Esophagus muscularis mucosa (tissue), 4 donors: ENCODE measurements around the gene IGDCC3. TPM values are rescaled to one million over a fixed set of nuclear protein-coding genes. Genes with fewer than 3 reads are reported as not detected.

ENCODE experiments used
- DNase-seq: peaks from one replicate; pipeline ENCODE4 v3.0.0-alpha.2; 2017; ENCODE audit errors: extremely low spot score
- H3K27ac ChIP-seq, 4 donors: fragments of 200-600 bp; sonication (generic); replicated peaks in 1 of 4; 1 replicate in 3 of 4; 2 replicates in 1 of 4; pipeline ENCODE4 v1.5.1; 2016 to 2019; ENCODE audit warnings: mild to moderate bottlenecking in 1 of 4
- H3K27me3 ChIP-seq, 4 donors: fragments of 200-600 bp; sonication (generic); one replicate each; pipeline versions ENCODE4 v1.5.1 to v1.6.0; 2016 to 2019
- H3K36me3 ChIP-seq, 4 donors: fragments of 200-600 bp; sonication (generic); one replicate each; pipeline ENCODE4 v1.5.1; 2016 to 2019
- H3K4me1 ChIP-seq, 4 donors: fragments of 200-600 bp; sonication (generic); one replicate each; pipeline ENCODE4 v1.5.1; 2016 to 2019
- H3K4me3 ChIP-seq, 4 donors: fragments of 200-600 bp; sonication (generic); 1 replicate in 2 of 4; 2 replicates in 2 of 4; pipeline ENCODE4 v1.5.1; 2016 to 2019; ENCODE audit warnings: mild to moderate bottlenecking in 4 of 4, moderate library complexity in 1 of 4
- H3K9me3 ChIP-seq, 4 donors: fragments of 200-600 bp; sonication (generic); 1 replicate in 3 of 4; 2 replicates in 1 of 4; pipeline ENCODE4 v1.5.1; 2016 to 2019
- EP300 ChIP-seq: sonication (generic); formaldehyde crosslinking; IDR thresholded peaks from one replicate; pipeline ENCODE4 v1.6.1; 2017; ENCODE audit warnings: antibody characterized with exemption
- POLR2A ChIP-seq: fragments of 450-650 bp; IDR thresholded peaks from one replicate; pipeline ENCODE4 v1.6.1; 2017; ENCODE audit warnings: antibody characterized with exemption, moderate library complexity, mild to moderate bottlenecking, low read depth
- POLR2AphosphoS5 ChIP-seq, 2 donors: sonication (generic); formaldehyde crosslinking; IDR thresholded peaks; one replicate each; pipeline ENCODE4 v1.6.1; 2017; ENCODE audit warnings: antibody characterized with exemption in 2 of 2
- WGBS: methylation state at CpG from one replicate; pipeline ENCODE4 v1.1.5; 2018; 5-methylcytosine and 5-hydroxymethylcytosine counted together
- intact Hi-C: fragments of 100-400 bp; cut with DNase I; formaldehyde crosslinking; loops from one replicate; pipeline ENCODE4 v1.15.1; 2023
- total RNA-seq, 4 donors: library from RNA; depleted of rRNA; stranded (reverse); fragments of >200 nt; gene quantifications; one replicate each; pipeline versions ENCODE4 v1.1.0 to v1.2.1, GENCODE V29; 2016
- TF ChIP-seq, protein P1 (sequence below), 3 experiments: fragments of 200-600 bp in 2 of 3; fragments of 450-650 bp in 1 of 3; sonication (generic) in 2 of 3; IDR thresholded peaks; one replicate each; pipeline ENCODE4 v1.5.1; 2017 to 2019; ENCODE audit warnings: antibody characterized with exemption in 3 of 3, mild to moderate bottlenecking in 2 of 3, moderate library complexity in 1 of 3

The IGDCC3 gene
- total RNA-seq, 4 donors from 2014 or later, result 0.17 TPM; not detected in 3

DNA sequence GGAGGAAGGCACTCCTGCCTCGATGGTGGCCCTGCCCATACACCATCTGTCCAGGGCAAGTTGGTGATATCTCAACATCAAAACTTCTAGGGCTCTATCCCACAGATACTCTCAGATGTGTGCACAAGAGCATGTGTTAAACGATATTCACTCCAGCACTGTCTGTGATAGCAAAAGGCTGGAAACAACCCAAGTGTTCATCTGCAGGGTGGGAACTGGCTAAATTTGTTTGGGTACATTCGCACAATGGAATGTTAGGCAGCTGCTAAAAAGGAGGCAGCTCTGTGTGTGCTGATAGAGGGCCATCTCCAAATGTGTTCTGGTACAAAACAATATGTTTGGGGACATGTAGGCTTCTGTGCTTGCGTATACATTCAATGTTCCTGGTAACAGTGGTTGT lies 25.2 kb upstream of the IGDCC3 start:
- TF ChIP-seq POLR2AphosphoS5 (IDR thresholded peaks at IDR 0.05) (no peak), EP300 (no peak), POLR2A (no peak)
- TF ChIP-seq, protein P1, sequence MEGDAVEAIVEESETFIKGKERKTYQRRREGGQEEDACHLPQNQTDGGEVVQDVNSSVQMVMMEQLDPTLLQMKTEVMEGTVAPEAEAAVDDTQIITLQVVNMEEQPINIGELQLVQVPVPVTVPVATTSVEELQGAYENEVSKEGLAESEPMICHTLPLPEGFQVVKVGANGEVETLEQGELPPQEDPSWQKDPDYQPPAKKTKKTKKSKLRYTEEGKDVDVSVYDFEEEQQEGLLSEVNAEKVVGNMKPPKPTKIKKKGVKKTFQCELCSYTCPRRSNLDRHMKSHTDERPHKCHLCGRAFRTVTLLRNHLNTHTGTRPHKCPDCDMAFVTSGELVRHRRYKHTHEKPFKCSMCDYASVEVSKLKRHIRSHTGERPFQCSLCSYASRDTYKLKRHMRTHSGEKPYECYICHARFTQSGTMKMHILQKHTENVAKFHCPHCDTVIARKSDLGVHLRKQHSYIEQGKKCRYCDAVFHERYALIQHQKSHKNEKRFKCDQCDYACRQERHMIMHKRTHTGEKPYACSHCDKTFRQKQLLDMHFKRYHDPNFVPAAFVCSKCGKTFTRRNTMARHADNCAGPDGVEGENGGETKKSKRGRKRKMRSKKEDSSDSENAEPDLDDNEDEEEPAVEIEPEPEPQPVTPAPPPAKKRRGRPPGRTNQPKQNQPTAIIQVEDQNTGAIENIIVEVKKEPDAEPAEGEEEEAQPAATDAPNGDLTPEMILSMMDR (IDR thresholded peaks at IDR 0.05), result no peak
- Histone ChIP-seq H3K36me3 (no peaks in the 10 kb centered on the region), H3K27ac (no peak overlapping the region), H3K27me3 (peaks cover 0 to 27% (median 0%) of the 10 kb centered on the region in 4 donors), H3K4me3 (no peak overlapping the region), H3K9me3 (no peaks in the 10 kb centered on the region), H3K4me1 (peaks cover 0 to 8% (median 4%) of the 10 kb centered on the region in 4 donors)
- intact Hi-C loops, result no loop called here
- DNase-seq, result no peak
- 73% methylated on average over 4 of the region's 4 CpGs for WGBS

DNA sequence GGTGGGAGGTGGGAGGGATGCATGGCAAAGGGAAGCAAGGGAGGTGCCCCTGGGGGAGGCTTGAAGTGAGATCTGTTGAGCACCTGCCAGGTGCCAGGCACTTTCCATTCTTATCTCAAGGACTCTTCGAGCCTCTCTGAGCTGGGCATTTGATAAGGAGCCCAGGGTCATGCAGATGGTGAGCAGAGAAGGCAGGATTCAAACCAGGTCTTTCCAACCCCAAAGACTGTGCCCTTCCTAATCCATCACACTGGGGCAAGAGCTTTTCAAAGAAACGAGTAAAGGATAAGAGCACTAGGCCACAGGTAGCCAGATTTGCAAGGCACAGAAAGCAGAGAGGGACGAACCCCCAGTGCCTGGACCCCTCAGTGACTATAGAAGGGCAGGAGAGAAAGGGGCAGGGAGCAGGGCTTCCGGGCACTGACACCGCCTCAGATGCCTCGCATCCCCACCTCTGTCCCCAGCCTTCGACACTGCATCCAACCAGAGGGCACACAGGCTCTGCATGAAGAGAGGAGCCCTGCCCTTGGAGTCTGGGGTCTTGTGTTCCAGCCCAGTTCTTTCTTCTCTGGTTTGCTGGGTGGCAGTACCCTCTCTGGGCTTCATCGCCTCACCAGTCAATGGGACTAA lies 23.9 kb upstream of the IGDCC3 start:
- H3K36me3 ChIP-seq, result no peaks in the 10 kb centered on the region
- peaks cover 0 to 9% (median 4%) of the 10 kb centered on the region in 4 donors for H3K4me1 ChIP-seq
- no peak overlapping the region for H3K4me3 ChIP-seq
- no peak overlapping the region for H3K27ac ChIP-seq
- no peaks in the 10 kb centered on the region for H3K9me3 ChIP-seq
- DNase-seq, result no peak
- H3K27me3 ChIP-seq, result peaks cover 0 to 37% (median 0%) of the 10 kb centered on the region in 4 donors
- intact Hi-C loops, result no loop called here
- 89% methylated on average over 8 of the region's 8 CpGs for WGBS
- TF ChIP-seq POLR2AphosphoS5 (IDR thresholded peaks at IDR 0.05) (no peak), POLR2A (no peak), EP300 (no peak)
- TF ChIP-seq, protein P1 (IDR thresholded peaks at IDR 0.05), result no peak

DNA sequence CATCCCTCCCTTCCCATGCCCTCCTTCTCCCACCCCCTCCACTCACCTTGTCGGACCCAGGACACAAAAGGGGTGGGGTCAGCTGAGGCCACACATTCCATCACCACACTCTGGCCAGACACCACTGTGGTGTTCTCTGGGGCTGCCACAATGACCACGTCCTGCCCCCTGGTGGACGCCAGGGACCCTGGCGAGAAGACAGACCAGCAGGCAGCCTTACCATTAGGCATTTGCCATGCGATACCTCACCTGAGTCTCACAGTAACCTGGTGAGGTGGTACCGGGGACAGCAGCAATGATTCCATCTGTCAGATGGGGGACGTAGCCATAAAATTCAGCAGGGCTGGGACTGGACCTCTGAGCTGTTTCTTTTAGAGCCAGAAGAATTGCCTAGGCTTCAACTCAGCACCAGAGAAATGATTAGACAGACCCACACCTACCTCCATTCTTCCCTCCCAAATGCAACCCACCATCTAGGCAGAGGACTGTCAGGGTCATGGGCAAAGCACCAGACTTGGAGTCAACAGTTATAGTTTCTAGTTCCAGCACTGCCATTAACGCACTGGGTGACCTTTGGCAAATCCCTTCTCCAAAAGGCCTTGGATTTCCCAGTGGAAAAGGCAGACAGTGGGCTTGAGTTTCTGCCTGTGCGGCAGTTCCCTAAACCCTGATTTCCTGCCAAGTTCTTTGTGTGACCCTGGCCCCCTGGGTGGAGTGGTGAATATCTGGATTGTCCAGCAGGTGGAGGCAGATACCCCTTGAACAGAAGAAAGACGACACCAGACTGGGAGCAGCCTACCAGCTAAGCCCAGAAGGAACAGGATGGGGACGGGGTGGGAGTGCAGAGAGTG lies 23.2 kb upstream of the IGDCC3 start:
- TF ChIP-seq POLR2A (no peak), EP300 (no peak)
- TF ChIP-seq, protein P1 (IDR thresholded peaks at IDR 0.05), result peak; percentile 35 to 64 (median 37)
- intact Hi-C loops, result no loop called here
- WGBS, result 22% methylated on average over 8 of the region's 11 CpGs
- H3K36me3 ChIP-seq, result no peaks in the 10 kb centered on the region
- H3K27ac ChIP-seq, result no peak overlapping the region
- DNase-seq, result no peak
- no peak overlapping the region for H3K4me3 ChIP-seq
- H3K9me3 ChIP-seq, result no peaks in the 10 kb centered on the region
- peaks cover 0 to 44% (median 0%) of the 10 kb centered on the region in 4 donors for H3K27me3 ChIP-seq
- peaks cover 3 to 14% (median 7%) of the 10 kb centered on the region in 4 donors for H3K4me1 ChIP-seq

DNA sequence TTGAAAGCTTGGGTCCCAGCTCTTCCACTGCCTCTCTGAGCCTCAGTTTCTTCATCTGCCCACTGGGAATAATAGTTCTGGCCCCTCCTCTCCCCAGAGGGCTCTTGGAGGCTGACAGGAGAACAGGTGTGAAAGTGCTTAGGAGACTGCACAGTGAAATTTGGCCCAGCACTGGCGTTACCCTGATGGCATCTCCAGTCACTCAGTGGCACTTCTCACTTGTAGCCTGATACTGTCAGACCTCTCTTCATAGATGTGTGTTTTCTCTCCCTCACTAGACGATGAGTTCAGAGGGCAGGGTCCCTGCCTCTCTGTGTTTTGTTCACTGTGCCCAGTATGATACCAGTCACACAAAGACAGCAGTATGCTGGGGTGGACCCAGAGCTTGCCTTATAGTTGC lies 22.2 kb upstream of the IGDCC3 start:
- Histone ChIP-seq H3K27ac (no peak overlapping the region), H3K4me3 (no peak overlapping the region), H3K9me3 (no peaks in the 10 kb centered on the region), H3K4me1 (peaks cover 6 to 22% (median 14%) of the 10 kb centered on the region in 4 donors), H3K36me3 (no peaks in the 10 kb centered on the region), H3K27me3 (peaks cover 0 to 54% (median 4%) of the 10 kb centered on the region in 4 donors)
- 100% methylated on average over 1 of the region's 2 CpGs for WGBS
- DNase-seq, result no peak
- no peak for TF ChIP-seq EP300
- TF ChIP-seq POLR2A, result no peak
- TF ChIP-seq POLR2AphosphoS5 (IDR thresholded peaks at IDR 0.05), result no peak
- TF ChIP-seq, protein P1 (IDR thresholded peaks at IDR 0.05), result no peak
- intact Hi-C loops, result no loop called here
